ENCODE measurements around the gene NTRK2.

The NTRK2 gene

GRCh38 chr9:84708400-84708799 lies 38.9 kb downstream of the NTRK2 start:
- no peak for DNase-seq (ENCODE audit: low read depth)
- TF ChIP-seq CTCF (conservative IDR thresholded peaks at IDR 0.05; ENCODE audit: low read depth, low read length) = no peak
- no peak overlapping the region for H3K4me3 ChIP-seq (ENCODE audit: low read depth, low read length)

- no peak for DNase-seq (ENCODE audit: low read depth)
- no peak for TF ChIP-seq CTCF (conservative IDR thresholded peaks at IDR 0.05; ENCODE audit: low read depth, low read length)
- H3K4me3 ChIP-seq (ENCODE audit: low read depth, low read length) = no peak overlapping the region
These were observed 39.5 kb downstream of the NTRK2 start for GRCh38 chr9:84709056-84709455.

- H3K4me3 ChIP-seq (ENCODE audit: low read depth, low read length) = no peak overlapping the region
- no peak for DNase-seq (ENCODE audit: low read depth)
- TF ChIP-seq CTCF (conservative IDR thresholded peaks at IDR 0.05; ENCODE audit: low read depth, low read length) = no peak
These were observed 41.3 kb downstream of the NTRK2 start for GRCh38 chr9:84710701-84711397.

- DNase-seq (ENCODE audit: low read depth) = no peak
- no peak for TF ChIP-seq CTCF (conservative IDR thresholded peaks at IDR 0.05; ENCODE audit: low read depth, low read length)
- H3K4me3 ChIP-seq (ENCODE audit: low read depth, low read length) = no peak overlapping the region
These were observed 41.9 kb downstream of the NTRK2 start for GRCh38 chr9:84711398-84711777.

GRCh38 chr9:84711936-84712335 lies 42.4 kb downstream of the NTRK2 start:
- H3K4me3 ChIP-seq (ENCODE audit: low read depth, low read length) = no peak overlapping the region
- peak; percentile 1 for DNase-seq (ENCODE audit: low read depth)
- no peak for TF ChIP-seq CTCF (conservative IDR thresholded peaks at IDR 0.05; ENCODE audit: low read depth, low read length)

- no peak for DNase-seq (ENCODE audit: low read depth)
- H3K4me3 ChIP-seq (ENCODE audit: low read depth, low read length) = no peak overlapping the region
- TF ChIP-seq CTCF (conservative IDR thresholded peaks at IDR 0.05; ENCODE audit: low read depth, low read length) = no peak
These were observed 46.7 kb downstream of the NTRK2 start for GRCh38 chr9:84716217-84716616.

GRCh38 chr9:84718476-84718875 lies 48.9 kb downstream of the NTRK2 start:
- no peak overlapping the region for H3K4me3 ChIP-seq (ENCODE audit: low read depth, low read length)
- TF ChIP-seq CTCF (conservative IDR thresholded peaks at IDR 0.05; ENCODE audit: low read depth, low read length) = no peak
- DNase-seq (ENCODE audit: low read depth) = no peak
